Measurements from ENCODE around the gene F10. TPM values are rescaled to one million over a fixed set of nuclear protein-coding genes. Genes with fewer than 3 reads are reported as not detected.
"Not testable (repeated sequence)": the region's sequence is repeated elsewhere in the genome, so short reads cannot be mapped to it uniquely, and the experiment has no call there.

Gene F10
- polyA plus RNA-seq, 1 donor: 17.2 TPM

- no peak for DNase-seq
Observed at GRCh38 chr13:113086991-113087922, 35.3 kb upstream of the F10 start.

GRCh38 chr13:113087923-113088690 lies 34.5 kb upstream of the F10 start:
- no peak for DNase-seq

- DNase-seq: no peak
Observed at GRCh38 chr13:113088691-113089020, 33.9 kb upstream of the F10 start.

DNA sequence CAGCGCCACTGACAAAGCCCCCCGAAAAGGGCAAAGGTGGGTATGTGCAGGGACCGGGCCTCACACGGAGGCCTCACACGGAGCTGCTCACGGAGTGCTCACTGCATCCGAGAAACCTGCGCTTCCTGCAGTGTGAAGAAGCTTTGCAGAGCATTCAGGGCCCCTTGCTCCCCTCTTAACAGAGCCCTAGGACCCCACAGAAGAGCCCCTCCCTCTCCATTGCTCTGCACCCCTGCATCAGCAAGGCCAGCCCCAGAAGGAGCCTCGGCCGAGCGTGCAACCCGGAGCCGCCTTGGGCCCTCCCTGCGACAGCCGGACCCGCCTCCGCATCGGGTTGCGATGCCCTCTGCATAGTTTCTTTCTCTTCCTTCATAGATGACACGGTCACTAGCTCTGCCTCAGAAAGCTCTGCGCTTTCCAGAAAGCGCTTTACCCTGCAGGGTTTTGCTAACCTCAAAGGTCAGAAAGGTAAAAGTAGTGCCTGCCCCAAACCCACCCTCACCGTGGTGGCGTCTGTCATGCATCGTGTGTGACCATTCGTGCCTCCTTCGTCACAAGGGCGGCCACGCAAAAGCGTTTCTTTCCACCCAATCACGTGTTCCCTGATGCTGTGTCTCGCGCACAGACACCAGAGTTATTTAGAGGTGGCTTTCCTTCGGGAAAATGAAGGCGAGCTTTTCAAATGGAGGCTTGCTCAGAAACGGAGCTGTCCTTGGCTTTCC lies 32.7 kb upstream of the F10 start:
- DNase-seq: no peak

- no peak for DNase-seq
Observed at GRCh38 chr13:113090415-113090770, 32.2 kb upstream of the F10 start.

- no peak for DNase-seq
Observed at GRCh38 chr13:113090806-113091205, 31.8 kb upstream of the F10 start.

GRCh38 chr13:113091211-113091771 lies 31.3 kb upstream of the F10 start:
- no peak for DNase-seq

DNA sequence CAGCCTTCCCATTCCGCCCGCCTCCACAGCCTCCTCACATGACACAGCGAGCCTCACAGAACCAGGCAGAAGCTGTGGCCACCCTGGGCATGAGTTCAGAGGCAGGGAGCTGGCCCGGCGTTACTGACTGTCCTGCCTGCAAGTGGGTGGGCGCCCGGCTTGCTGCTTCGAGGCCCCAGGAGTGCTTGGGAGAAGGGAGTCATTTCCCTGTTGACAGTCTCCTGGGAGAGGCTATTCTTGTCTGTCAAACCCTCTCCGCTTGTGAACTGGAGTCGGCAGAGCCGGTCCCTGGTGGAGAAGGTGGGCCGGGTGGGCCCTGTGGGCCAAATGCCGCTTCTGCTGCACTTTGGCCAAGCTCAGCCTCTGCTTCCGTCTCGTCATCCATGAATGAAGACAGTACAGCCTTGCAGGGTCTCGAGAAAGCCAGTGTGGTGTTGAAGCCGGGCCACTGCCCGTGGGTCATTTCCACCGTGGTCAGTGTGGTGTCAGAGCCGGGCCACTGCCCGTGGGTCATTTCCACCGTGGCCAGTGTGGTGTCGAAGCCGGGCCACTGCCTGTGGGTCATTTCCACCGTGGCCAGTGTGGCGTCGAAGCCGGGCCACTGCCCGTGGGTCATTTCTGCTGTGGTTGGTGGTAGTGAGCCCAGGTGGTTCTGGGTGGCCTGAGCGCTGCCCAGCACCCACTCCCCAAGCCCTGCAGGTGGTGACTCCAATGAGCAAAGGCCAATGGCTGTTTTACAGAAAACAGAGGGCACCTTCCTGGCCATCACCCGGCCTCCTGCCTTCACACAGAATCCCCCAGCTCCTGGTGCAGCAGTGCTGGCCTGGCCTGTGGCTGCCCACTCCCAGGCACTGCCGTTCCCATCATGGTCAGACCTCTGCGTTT lies 30.5 kb upstream of the F10 start:
- DNase-seq: no peak

DNA sequence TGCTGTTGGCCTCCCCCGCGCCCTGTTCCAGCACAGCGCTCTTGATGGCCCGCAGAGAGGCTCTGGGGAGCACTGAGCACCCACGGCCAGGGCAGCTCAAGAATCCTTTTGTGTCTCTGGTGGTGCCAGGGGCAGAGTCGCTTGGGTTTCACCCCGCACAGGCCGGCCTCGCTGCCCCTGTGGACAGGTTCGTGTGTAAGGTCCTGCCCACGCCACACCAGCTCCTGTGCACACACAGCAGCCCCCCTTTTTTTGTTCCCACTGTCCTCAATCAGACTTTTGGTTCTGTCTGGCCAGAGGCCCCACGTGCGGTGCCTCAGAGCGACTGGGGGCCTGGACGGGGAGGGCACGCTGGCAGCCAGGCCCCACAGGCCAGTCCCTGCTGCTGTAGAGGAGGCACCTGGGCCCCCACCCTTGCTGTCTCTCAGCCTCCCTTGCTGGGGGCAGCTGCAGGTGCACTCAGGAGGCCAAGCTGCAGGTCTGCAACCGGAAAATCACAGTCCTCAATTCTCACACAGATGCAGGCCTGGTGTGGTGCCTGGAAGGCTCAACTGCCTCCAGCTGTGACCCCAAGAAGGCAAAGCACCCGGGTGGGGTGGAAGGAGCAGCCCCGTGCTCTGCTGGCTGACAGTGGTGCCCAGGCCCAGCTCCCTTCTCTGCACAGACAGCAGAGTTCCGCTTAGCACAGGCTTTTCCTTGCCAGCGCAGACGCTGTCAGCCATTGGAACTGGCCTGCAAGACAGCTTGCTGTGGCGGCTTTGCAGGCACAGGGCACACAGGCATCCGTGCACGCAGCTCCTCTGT lies 29.6 kb upstream of the F10 start:
- no peak for DNase-seq

DNA sequence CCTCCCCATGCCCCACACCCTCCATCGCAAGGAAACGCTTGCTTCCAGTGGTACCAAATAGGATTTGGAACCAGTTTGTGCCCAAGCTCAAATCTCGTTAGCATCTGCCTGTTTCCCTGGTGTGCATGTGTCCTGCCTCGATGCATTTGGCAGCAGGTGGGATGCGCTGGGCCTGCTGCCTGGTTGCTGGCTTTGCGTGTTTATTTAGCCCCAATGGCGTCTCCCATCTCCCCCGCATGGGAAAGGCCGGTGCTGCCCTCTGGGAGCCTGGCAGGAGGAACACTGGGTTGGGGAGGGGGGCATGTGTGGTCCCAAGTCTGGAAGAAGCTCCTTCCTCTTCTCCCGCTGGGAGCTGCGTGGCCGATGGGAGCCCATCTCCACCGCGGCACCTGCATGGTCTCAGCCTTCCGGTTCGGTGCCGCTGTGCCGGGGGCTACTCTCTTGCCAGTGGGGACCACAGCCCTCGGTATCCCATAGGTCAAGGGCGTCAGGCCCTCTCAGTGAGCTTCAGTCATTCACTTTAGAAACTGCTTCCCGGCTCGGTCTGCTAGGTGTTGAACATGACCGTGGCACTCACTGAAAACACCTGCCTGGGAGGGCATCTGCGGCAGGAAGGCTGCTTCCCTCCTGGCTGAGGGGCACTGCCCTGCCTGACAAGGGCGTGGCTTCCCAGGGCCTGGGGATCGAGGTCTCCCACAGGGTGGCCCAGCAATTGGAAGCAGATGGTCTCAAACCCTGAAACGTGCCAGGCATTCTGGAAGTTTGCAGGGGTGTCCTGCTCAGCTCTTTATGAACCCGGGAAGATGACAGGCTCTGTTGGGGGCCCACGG lies 28.8 kb upstream of the F10 start:
- no peak for DNase-seq

DNA sequence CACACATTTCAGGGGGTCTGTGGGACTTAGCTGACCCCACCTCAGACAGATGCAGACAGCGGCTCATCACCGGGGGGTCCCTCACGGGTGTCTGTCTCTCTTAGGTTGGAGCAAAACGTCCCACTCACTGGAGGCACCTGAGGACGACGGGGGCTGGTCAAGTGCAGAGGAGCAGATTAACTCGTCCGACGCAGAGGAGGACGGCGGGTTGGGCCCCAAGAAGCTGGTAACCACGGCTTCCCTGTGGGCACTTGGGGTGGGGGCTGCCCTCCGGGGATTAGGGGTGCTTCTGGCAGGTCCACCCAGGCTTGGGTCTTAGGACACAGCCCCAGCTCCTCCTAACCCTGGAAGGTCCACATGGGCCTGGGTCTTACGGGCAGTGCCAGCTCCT lies 28.2 kb upstream of the F10 start:
- DNase-seq: no peak

- DNase-seq: no peak
Observed at GRCh38 chr13:113095146-113096051, 27.2 kb upstream of the F10 start.

DNA sequence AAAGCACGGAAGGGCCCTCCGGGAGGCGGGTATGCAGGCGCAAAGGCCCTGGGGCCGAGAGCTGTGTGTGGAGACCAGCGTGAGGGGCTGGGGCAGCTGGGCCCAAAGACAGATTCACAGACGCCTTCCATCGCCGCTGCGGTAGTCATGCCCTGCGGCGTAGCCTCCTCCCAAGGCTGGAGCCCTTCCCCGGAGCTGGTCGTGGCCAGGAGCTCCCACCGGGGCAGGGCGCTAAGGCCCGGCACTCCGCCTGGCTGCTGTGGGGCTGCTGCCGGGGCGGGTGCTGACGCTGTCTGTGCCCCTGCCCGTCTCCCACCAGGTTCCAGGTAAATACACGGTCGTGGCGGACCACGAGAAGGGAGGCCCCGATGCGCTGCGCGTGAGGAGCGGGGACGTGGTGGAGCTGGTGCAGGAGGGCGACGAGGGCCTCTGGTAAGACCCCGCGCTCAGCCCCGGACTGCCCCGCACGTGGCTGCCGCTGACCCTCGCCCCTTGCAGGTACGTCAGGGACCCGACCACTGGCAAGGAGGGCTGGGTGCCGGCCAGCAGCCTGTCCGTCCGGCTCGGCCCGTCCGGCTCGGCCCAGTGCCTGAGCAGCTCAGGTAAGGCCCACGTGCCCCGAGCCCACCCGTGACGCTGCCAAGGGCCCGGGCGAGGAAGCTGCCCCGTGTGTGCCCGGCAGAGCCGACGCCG lies 26.4 kb upstream of the F10 start:
- no peak for DNase-seq

GRCh38 chr13:113096745-113097305 lies 25.8 kb upstream of the F10 start:
- DNase-seq: no peak

- DNase-seq: no peak
Observed at GRCh38 chr13:113097651-113098050, 24.9 kb upstream of the F10 start.

GRCh38 chr13:113098162-113098732 lies 24.4 kb upstream of the F10 start:
- DNase-seq: peak; percentile 72

DNA sequence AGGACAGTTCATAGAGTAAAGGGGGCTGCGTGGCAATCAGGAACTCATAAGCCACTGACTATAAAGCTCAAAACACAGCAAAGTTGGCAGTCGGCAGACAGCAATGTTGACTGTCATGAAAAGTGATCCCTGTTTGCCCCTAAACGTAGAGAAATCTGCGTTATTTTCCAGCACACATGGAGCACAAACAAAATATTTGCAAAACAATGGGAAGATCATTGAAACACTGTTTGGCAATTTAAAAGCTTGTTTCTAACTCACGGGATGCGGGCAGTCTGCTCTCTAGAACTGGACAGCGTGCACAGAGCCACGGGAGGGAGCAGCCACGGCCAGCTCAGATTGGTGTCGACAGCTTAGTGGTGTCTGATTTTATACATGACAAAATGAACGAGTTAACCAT lies 23.5 kb upstream of the F10 start:
- no peak for DNase-seq

DNA sequence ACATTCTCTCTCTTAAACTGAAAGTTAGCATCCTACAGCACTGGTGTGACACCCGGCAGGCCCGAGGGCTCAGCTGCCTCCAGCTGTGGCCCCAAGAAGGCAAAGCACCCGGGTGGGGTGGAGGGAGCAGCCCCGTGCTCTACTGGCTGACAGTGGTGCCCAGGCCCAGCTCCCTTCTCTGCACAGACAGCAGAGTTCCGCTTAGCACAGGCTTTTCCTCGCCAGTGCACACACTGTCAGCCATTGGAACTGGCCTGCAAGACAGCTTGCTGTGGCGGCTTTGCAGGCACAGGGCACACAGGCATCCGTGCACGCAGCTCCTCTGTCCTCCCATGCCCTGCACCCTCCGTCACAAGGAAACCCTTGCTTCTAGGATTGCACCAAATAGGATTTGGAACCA lies 20.3 kb upstream of the F10 start:
- DNase-seq: not testable (repeated sequence)
